SK-N-SH (cell line): Measurements from ENCODE around the gene LILRA2.

Experiments used
- CTCF ChIP-seq: fragments of 200-600 bp; sonication (generic); IDR thresholded peaks from 2 replicates; pipeline ENCODE4 v1.6.1; 2017; ENCODE audit warnings: antibody characterized with exemption, mild to moderate bottlenecking, moderate library complexity
- EP300 ChIP-seq, 2 experiments: IDR thresholded peaks; 2 replicates each; pipeline versions ENCODE4 v1.4.0 to v1.6.1; 2012; ENCODE audit warnings: borderline replicate concordance in 1 of 2, low read depth in 1 of 2, low read length in 1 of 2
- GATA2 ChIP-seq: sonication (generic); formaldehyde crosslinking; IDR thresholded peaks from 2 replicates; pipeline ENCODE4 v1.5.0; 2020; ENCODE audit warnings: mild to moderate bottlenecking, missing genetic modification reagents
- POLR2AphosphoS5 ChIP-seq: IDR thresholded peaks from 2 replicates; pipeline ENCODE4 v1.6.1; 2012; ENCODE audit warnings: low read depth, low read length
- RAD21 ChIP-seq: IDR thresholded peaks from 2 replicates; pipeline ENCODE4 v1.6.1; 2012; ENCODE audit warnings: mild to moderate bottlenecking, low read length
- USF2 ChIP-seq: fragments of 150-350 bp; IDR thresholded peaks from 2 replicates; pipeline ENCODE4 v1.6.1; 2017; ENCODE audit warnings: antibody characterized with exemption, low read length, low read depth, borderline replicate concordance
- YY1 ChIP-seq: IDR thresholded peaks from 2 replicates; pipeline ENCODE4 v1.4.0; 2012; ENCODE audit warnings: low read depth, mild to moderate bottlenecking
- ZBTB33 ChIP-seq: IDR thresholded peaks from 2 replicates; pipeline ENCODE4 v1.4.0; 2012; ENCODE audit warnings: low read depth, borderline replicate concordance

DNA sequence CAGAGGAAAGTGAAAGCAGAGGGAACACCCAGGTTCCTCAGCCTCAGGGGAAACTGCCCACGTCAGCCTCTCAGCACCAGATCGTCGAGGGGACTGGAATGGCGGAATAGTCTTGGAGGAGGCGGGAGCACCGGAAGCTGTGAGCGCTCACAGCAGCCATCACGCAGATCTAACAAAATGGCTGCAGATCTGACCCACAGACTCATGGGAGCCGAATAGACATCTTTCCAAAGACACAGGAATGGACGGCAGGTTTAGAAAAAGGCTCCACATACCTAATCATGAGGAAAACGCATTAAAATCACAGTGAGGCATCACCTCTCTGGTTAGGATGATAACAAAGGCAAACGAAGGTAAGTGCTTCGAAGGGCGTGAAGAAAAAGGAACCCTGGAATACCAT lies 11.8 kb upstream of the LILRA2 start:
- TF ChIP-seq ZBTB33, result no peak
- TF ChIP-seq CTCF, result no peak
- TF ChIP-seq GATA2 (CRISPR knock-in tag), result no peak
- no peak for TF ChIP-seq RAD21
- TF ChIP-seq EP300 (IDR thresholded peaks at IDR 0.05; ENCODE audit: borderline replicate concordance in 1 of 2, low read depth in 1 of 2, low read length in 1 of 2), result no peak
- no peak for TF ChIP-seq POLR2AphosphoS5
- TF ChIP-seq YY1, result peak; percentile 88
- TF ChIP-seq USF2, result no peak
